Endothelial cell of umbilical vein (primary cell): ENCODE measurements around the gene CD99L2. TPM values are rescaled to one million over a fixed set of nuclear protein-coding genes. Genes with fewer than 3 reads are reported as not detected.

ENCODE experiments used
- BruUV-seq: library from RNA; stranded (reverse); fragments of 400-500 nt; replicated peaks from 2 replicates; lab custom pipeline; 2021; lab: Mats Ljungman, UMichigan
- CTCF ChIA-PET: fragments of 300-600, 350-600 bp; sonication (Branson Sonifier 250); formaldehyde crosslinking; loops from one replicate; lab custom pipeline; 2021; ENCODE audit warnings: antibody characterized with exemption, inconsistent platforms; lab: Charles Lee
- POLR2A ChIA-PET: fragments of 300-600, 350-600 bp; sonication (Branson Sonifier 250); formaldehyde crosslinking; loops from one replicate; lab custom pipeline; 2021; ENCODE audit warnings: antibody characterized with exemption, inconsistent platforms; lab: Charles Lee
- DNase-seq: peaks from one replicate; pipeline ENCODE4 v3.0.0-alpha.2; 2011; ENCODE audit warnings: low read depth, low spot score
- FAIRE-seq: peaks from 2 replicates; lab custom pipeline; 2011; peaks lifted over from hg19 to GRCh38; lab: Jason Lieb, UNC
- H2AFZ ChIP-seq: 2 replicates; pipeline ENCODE4 v1.6.0; 2012; ENCODE audit warnings: low read depth, low read length, control low read depth, inconsistent platforms
- H3K27ac ChIP-seq: 2 replicates; pipeline ENCODE4 v1.5.1; 2011; ENCODE audit warnings: low read depth, mild to moderate bottlenecking, control low read depth, low read length, moderate library complexity; ENCODE audit not compliant: insufficient read depth
- H3K27me3 ChIP-seq, 2 experiments: 2 replicates each; pipeline versions ENCODE4 v1.6.0 to v1.6.1; 2011; ENCODE audit warnings: low read length in 2 of 2, mixed read lengths in 1 of 2; ENCODE audit not compliant: control insufficient read depth in 2 of 2, insufficient read depth in 2 of 2
- H3K36me3 ChIP-seq, 2 experiments: 2 replicates in 1 of 2; 3 replicates in 1 of 2; pipeline ENCODE4 v1.5.1; 2011; ENCODE audit warnings: low read length in 2 of 2, mild to moderate bottlenecking in 1 of 2, moderate library complexity in 1 of 2; ENCODE audit not compliant: control insufficient read depth in 2 of 2, insufficient read depth in 2 of 2; ENCODE audit errors: extremely low read depth in 1 of 2
- H3K4me1 ChIP-seq: 3 replicates; pipeline ENCODE4 v1.5.1; 2011; ENCODE audit warnings: mild to moderate bottlenecking, low read length; ENCODE audit not compliant: control insufficient read depth, insufficient read depth; ENCODE audit errors: extremely low read depth
- H3K4me2 ChIP-seq: 2 replicates; pipeline ENCODE4 v1.6.1; 2011; ENCODE audit warnings: low read length, control low read depth, mixed read lengths; ENCODE audit not compliant: insufficient read depth
- H3K4me3 ChIP-seq, 3 experiments: fragments of 200-600 bp in 1 of 3; sonication (generic), shearing (Covaris generic) in 1 of 3; replicated peaks in 1 of 3; 2 replicates each; pipeline ENCODE4 v1.5.1; 2011 to 2016; ENCODE audit warnings: control low read depth in 3 of 3, low read length in 3 of 3, mild to moderate bottlenecking in 2 of 3, inconsistent platforms in 1 of 3, low read depth in 1 of 3, moderate library complexity in 1 of 3; ENCODE audit not compliant: insufficient read depth in 1 of 3
- H3K79me2 ChIP-seq: 2 replicates; pipeline ENCODE4 v1.6.0; 2012; ENCODE audit warnings: low read length, inconsistent platforms; ENCODE audit not compliant: control insufficient read depth, insufficient read depth
- H3K9ac ChIP-seq: replicated peaks from 2 replicates; pipeline ENCODE3; 2011; ENCODE audit warnings: low read length, control low read depth; ENCODE audit not compliant: insufficient read depth; ENCODE audit errors: extremely low read depth
- H3K9me1 ChIP-seq: replicated peaks from 3 replicates; pipeline ENCODE4 v1.6.0; 2011; ENCODE audit warnings: mild to moderate bottlenecking, low read length; ENCODE audit not compliant: control insufficient read depth, insufficient read depth; ENCODE audit errors: extremely low read depth
- H3K9me3 ChIP-seq: replicated peaks from 2 replicates; pipeline ENCODE4 v1.5.1; 2012; ENCODE audit warnings: low read length, inconsistent platforms; ENCODE audit not compliant: control insufficient read depth, insufficient read depth
- H4K20me1 ChIP-seq: replicated peaks from 2 replicates; pipeline ENCODE3; 2011; ENCODE audit warnings: mild to moderate bottlenecking, low read length; ENCODE audit not compliant: control insufficient read depth, insufficient read depth; ENCODE audit errors: extremely low read depth
- EZH2 ChIP-seq: IDR thresholded peaks from 2 replicates; pipeline ENCODE4 v1.6.1; 2012; ENCODE audit warnings: borderline replicate concordance, low read depth, mild to moderate bottlenecking, moderate library complexity, low read length, inconsistent platforms; ENCODE audit not compliant: severe bottlenecking
- FOS ChIP-seq: IDR thresholded peaks from 2 replicates; pipeline ENCODE4 v1.6.1; 2011; ENCODE audit warnings: mild to moderate bottlenecking, low read length, moderate library complexity, borderline replicate concordance; ENCODE audit not compliant: insufficient read depth
- GATA2 ChIP-seq: IDR thresholded peaks from 2 replicates; pipeline ENCODE4 v1.7.0; 2011; ENCODE audit warnings: low read depth, mild to moderate bottlenecking, moderate library complexity, mixed read lengths, low read length; ENCODE audit not compliant: insufficient read length, insufficient read depth
- JUN ChIP-seq: IDR thresholded peaks from 2 replicates; pipeline ENCODE4 v1.6.1; 2011; ENCODE audit warnings: borderline replicate concordance, low read depth; ENCODE audit not compliant: insufficient read length, insufficient read depth
- MYC ChIP-seq: IDR thresholded peaks from one replicate; pipeline ENCODE4 v1.6.1; 2011; ENCODE audit warnings: mild to moderate bottlenecking, low read depth, low read length
- POLR2A ChIP-seq: IDR thresholded peaks from 2 replicates; pipeline ENCODE4 v1.6.1; 2012; ENCODE audit warnings: low read depth, mild to moderate bottlenecking, control low read depth, low read length
- POLR2AphosphoS5 ChIP-seq: IDR thresholded peaks from 2 replicates; pipeline ENCODE4 v1.6.1; 2012; ENCODE audit warnings: low read depth, mild to moderate bottlenecking, control low read depth, low read length, moderate library complexity; ENCODE audit not compliant: insufficient read depth
- dilution Hi-C: fragments of 300-500 bp; cut with MboI; formaldehyde crosslinking; loops from one replicate; pipeline ENCODE4 v1.15.0; 2019; ENCODE audit warnings: low sequenced_read_pairs; ENCODE audit not compliant: extremely low pct_ligation_motif_present
- intact Hi-C: fragments of 100-400 bp; cut with micrococcal nuclease; formaldehyde crosslinking; loops from one replicate; pipeline ENCODE4 v1.10.0; 2022
- polyA plus RNA-seq, 4 experiments: library from polyadenylated mRNA; depleted of rRNA in 3 of 4; stranded (reverse) in 3 of 4; unstranded in 1 of 4; fragments of >200 nt; gene quantifications; 2 replicates each; pipeline versions ENCODE4 v1.2.1 to v1.2.3, GENCODE V29; 2011 to 2012; ENCODE audit warnings: missing spikeins in 1 of 4
- total RNA-seq: library from RNA; stranded (reverse); gene quantifications from 2 replicates; pipeline ENCODE4 v1.2.3, GENCODE V29; 2021
- TF ChIP-seq, protein P1 (sequence below), 2 donors: IDR thresholded peaks; 1 replicate in 1 of 2; 2 replicates in 1 of 2; pipeline ENCODE4 v1.5.1; 2011; ENCODE audit warnings: low read length in 2 of 2, mild to moderate bottlenecking in 2 of 2, moderate library complexity in 2 of 2, control low read depth in 1 of 2, inconsistent platforms in 1 of 2, low read depth in 1 of 2; ENCODE audit not compliant: insufficient read depth in 1 of 2; ENCODE audit errors: extremely low read depth in 1 of 2
- TF ChIP-seq, protein P2 (sequence below): IDR thresholded peaks from 2 replicates; pipeline ENCODE4 v1.6.1; 2011; ENCODE audit not compliant: insufficient read depth, insufficient read length

The CD99L2 gene
- total and polyA plus RNA-seq, 2 donors (not counting 3 experiments of a cell fraction or from before 2014, with no cell fraction given): 33.2 to 43.4 TPM

DNA sequence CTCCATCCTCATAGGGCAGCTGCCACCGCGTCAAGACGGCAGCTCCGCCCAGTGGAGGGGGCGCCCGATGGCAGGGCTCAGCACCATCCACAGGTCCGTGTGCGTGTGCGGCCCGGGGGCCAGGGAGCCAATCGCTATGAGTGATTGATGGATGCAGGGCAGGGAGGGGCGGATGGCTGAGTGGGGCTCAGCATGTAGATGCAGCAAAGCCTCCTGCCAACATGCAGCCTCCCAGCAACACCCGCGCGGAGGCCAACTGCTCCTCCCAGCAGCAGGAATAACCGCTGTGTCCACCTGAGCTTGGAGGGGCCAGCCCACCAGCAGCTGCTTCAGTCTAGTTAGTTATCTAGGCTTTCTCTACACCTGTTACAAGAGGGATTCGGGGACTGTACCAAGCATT is 127.8 kb downstream of the CD99L2 start:
- no TSS peak for BruUV-seq
- DNase-seq (no peak), FAIRE-seq (no peak)
- POLR2A ChIA-PET: no interaction called here
- H3K79me2 ChIP-seq: no peaks in the 10 kb centered on the region
- H3K9me1 ChIP-seq: no peaks in the 10 kb centered on the region
- TF ChIP-seq FOS (no peak), JUN (no peak), EZH2 (no peak), GATA2 (no peak), POLR2AphosphoS5 (no peak), MYC (no peak), POLR2A (no peak)
- TF ChIP-seq, protein P1, sequence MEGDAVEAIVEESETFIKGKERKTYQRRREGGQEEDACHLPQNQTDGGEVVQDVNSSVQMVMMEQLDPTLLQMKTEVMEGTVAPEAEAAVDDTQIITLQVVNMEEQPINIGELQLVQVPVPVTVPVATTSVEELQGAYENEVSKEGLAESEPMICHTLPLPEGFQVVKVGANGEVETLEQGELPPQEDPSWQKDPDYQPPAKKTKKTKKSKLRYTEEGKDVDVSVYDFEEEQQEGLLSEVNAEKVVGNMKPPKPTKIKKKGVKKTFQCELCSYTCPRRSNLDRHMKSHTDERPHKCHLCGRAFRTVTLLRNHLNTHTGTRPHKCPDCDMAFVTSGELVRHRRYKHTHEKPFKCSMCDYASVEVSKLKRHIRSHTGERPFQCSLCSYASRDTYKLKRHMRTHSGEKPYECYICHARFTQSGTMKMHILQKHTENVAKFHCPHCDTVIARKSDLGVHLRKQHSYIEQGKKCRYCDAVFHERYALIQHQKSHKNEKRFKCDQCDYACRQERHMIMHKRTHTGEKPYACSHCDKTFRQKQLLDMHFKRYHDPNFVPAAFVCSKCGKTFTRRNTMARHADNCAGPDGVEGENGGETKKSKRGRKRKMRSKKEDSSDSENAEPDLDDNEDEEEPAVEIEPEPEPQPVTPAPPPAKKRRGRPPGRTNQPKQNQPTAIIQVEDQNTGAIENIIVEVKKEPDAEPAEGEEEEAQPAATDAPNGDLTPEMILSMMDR (IDR thresholded peaks at IDR 0.05; ENCODE audit: extremely low read depth in 1 of 2, insufficient read depth in 1 of 2, low read depth in 1 of 2, low read length in 2 of 2): no peak
- TF ChIP-seq, protein P2, sequence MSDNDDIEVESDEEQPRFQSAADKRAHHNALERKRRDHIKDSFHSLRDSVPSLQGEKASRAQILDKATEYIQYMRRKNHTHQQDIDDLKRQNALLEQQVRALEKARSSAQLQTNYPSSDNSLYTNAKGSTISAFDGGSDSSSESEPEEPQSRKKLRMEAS: no peak
- H3K9me3 ChIP-seq: no peaks in the 10 kb centered on the region
- no peaks in the 10 kb centered on the region for H3K36me3 ChIP-seq
- no peak overlapping the region for H3K27ac ChIP-seq
- no peak overlapping the region for H3K9ac ChIP-seq
- dilution Hi-C loops: no loop called here
- no peak overlapping the region for H2AFZ ChIP-seq
- no peak overlapping the region for H3K4me3 ChIP-seq
- intact Hi-C loops: loop anchor here (5.0 kb wide), 1 partner anchor 127 kb away; the partner anchor contains the start of gene CD99L2
- H3K4me1 ChIP-seq: no peaks in the 10 kb centered on the region
- H3K4me2 ChIP-seq: no peak overlapping the region
- no peaks in the 10 kb centered on the region for H4K20me1 ChIP-seq
- CTCF ChIA-PET: interaction anchor here (5.6 kb wide), 1 partner anchor 311 kb away, joined by 315 read pairs; no protein-coding TSS in a partner anchor
- H3K27me3 ChIP-seq: no peaks in the 10 kb centered on the region
